ENCODE measurements around the gene SNAP29. TPM values are rescaled to one million over a fixed set of nuclear protein-coding genes. Genes with fewer than 3 reads are reported as not detected.

Gene SNAP29
- total RNA-seq, 1 experiment from 2014 or later, result 17.9 TPM

DNA sequence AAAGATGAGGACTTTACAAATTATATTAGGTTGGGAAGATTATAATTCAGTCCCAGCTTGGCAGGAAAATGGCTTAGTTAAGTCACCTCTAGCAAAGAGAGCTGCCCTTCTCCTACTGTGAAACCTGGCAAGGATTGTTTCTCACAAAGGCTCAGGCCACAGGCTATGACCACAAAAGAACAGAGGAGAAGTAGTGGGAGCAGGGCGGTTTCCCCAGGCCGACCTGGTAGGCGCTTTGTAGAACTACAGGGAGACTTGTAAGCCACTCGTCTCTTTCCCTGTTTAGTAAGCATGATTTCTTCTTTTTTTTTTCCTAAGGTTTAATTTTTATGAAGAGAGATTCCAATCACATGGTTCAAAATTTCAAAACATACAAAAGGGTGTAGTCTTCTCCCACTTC, 4.6 kb downstream of the SNAP29 start:
- H3K56ac ChIP-seq (ENCODE audit: insufficient read length, low read depth, low read length), result no peak overlapping the region
- no peak overlapping the region for H3K4ac ChIP-seq (ENCODE audit: low read depth, low read length)
- H3K27me3 Mint-ChIP-seq (ENCODE audit: low read depth), result no peaks in the 10 kb centered on the region
- no peak for TF ChIP-seq CTCF (conservative IDR thresholded peaks at IDR 0.05)
- no peak overlapping the region for H2BK120ac ChIP-seq (ENCODE audit: low read depth, low read length, poor library complexity, severe bottlenecking)
- no peak overlapping the region for H3K9ac ChIP-seq (ENCODE audit: extremely low read depth, insufficient read length, low read length)
- H2BK12ac ChIP-seq (ENCODE audit: insufficient read length, low read depth, low read length), result no peak overlapping the region
- no peaks in the 10 kb centered on the region; a peak in 1 of 7 replicates for H3K36me3 Mint-ChIP-seq (ENCODE audit: insufficient read depth in 1 of 3, low read depth in 3 of 3)
- no peaks in the 10 kb centered on the region for H3K9me3 ChIP-seq (ENCODE audit: control insufficient read depth, low read depth, low read length)
- peaks cover 4% of the 10 kb centered on the region for H3K23me2 ChIP-seq (ENCODE audit: insufficient read length, low read depth, low read length, poor library complexity, severe bottlenecking)
- no peak for DNase-seq
- no peak overlapping the region for H2AFZ ChIP-seq (ENCODE audit: low read length)
- H4K5ac ChIP-seq (ENCODE audit: insufficient read length, low read depth, low read length), result no peak overlapping the region
- no peak overlapping the region for H4K91ac ChIP-seq (ENCODE audit: insufficient read length, low read depth, low read length)
- no peaks in the 10 kb centered on the region for H3K9me3 Mint-ChIP-seq
- no peaks in the 10 kb centered on the region for H3K27me3 ChIP-seq (ENCODE audit: insufficient read depth, low read length)
- no peak overlapping the region for H3K27ac ChIP-seq (ENCODE audit: insufficient read length, low read depth, low read length)
- H3K4me3 Mint-ChIP-seq, result no peak overlapping the region
- H3K27ac Mint-ChIP-seq, result no peak overlapping the region
- H3K18ac ChIP-seq (ENCODE audit: insufficient read length, low read depth, low read length), result no peak overlapping the region
- no peak overlapping the region for H2BK20ac ChIP-seq (ENCODE audit: low read depth, low read length, poor library complexity, severe bottlenecking)
- H3K23ac ChIP-seq (ENCODE audit: insufficient read length, low read depth, low read length), result no peak overlapping the region
- H2AK5ac ChIP-seq (ENCODE audit: insufficient read length, low read length), result no peak overlapping the region
- no peak overlapping the region for H3T11ph ChIP-seq (ENCODE audit: low read length)
- peaks cover 7 to 8% of the 10 kb centered on the region in 2 experiments for H3K4me1 Mint-ChIP-seq
- no CpG with 5 or more reads among the region's 4 CpGs for WGBS (ENCODE audit: extremely low coverage, insufficient read length, low lambda C conversion rate)
- H4K20me1 ChIP-seq (ENCODE audit: control insufficient read depth, insufficient read depth, insufficient read length), result no peaks in the 10 kb centered on the region
- no peak overlapping the region for H2BK5ac ChIP-seq (ENCODE audit: insufficient read length, low read length)
- no peaks in the 10 kb centered on the region for H3K79me1 ChIP-seq (ENCODE audit: insufficient read depth, low read depth, low read length, poor library complexity, severe bottlenecking)
- no peak overlapping the region for H3K14ac ChIP-seq (ENCODE audit: insufficient read depth, low read length)
- no peak overlapping the region for H4K8ac ChIP-seq (replicated peaks; ENCODE audit: insufficient read length, low read depth, low read length)
- H3K4me2 ChIP-seq (ENCODE audit: insufficient read depth, insufficient read length, low read length), result no peak overlapping the region
- H2BK15ac ChIP-seq (ENCODE audit: low read depth, low read length), result no peak overlapping the region
- no peaks in the 10 kb centered on the region; the same call in 1 of the 2 replicates for H3K79me2 ChIP-seq (ENCODE audit: insufficient read depth, low read length)
- H3K4me1 ChIP-seq (ENCODE audit: insufficient read depth, low read length), result peaks cover 6% of the 10 kb centered on the region; the same call in 1 of the 2 replicates

All from H9 (cell line).